ENCODE data around the gene EPHA8.

EPHA8 gene

DNA sequence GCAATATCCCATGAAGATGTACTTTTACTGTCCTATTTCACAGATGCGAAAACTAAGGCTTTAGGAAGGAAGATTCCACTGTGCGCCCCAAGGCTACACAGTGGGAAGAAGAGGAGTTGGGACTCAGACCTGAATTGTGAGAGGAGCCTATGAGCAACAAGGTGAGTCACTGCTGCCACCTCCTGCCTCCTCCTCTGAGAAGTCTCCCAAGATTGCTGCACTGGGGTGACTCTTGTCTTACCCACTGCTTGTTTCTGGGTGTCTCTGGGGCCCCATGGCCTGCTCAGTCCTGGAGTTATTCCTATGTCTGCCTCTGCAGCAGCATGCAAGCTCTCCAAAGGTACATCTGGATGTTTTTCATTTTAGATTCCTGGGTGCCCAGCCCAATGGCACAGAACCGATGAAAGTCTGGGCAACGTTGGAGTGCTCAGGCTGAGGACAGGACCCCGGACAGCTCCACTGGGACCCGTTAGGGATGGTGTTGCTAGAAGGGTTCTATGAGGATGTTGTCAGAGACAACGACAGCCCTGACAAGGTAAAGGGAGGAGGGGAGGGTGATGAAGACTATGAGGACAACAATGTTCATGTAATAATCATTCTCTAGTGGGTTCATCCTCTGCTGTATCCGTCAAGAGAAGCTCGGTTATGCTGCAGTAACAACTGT lies 62.1 kb downstream of the EPHA8 start:
- no peak for DNase-seq

DNA sequence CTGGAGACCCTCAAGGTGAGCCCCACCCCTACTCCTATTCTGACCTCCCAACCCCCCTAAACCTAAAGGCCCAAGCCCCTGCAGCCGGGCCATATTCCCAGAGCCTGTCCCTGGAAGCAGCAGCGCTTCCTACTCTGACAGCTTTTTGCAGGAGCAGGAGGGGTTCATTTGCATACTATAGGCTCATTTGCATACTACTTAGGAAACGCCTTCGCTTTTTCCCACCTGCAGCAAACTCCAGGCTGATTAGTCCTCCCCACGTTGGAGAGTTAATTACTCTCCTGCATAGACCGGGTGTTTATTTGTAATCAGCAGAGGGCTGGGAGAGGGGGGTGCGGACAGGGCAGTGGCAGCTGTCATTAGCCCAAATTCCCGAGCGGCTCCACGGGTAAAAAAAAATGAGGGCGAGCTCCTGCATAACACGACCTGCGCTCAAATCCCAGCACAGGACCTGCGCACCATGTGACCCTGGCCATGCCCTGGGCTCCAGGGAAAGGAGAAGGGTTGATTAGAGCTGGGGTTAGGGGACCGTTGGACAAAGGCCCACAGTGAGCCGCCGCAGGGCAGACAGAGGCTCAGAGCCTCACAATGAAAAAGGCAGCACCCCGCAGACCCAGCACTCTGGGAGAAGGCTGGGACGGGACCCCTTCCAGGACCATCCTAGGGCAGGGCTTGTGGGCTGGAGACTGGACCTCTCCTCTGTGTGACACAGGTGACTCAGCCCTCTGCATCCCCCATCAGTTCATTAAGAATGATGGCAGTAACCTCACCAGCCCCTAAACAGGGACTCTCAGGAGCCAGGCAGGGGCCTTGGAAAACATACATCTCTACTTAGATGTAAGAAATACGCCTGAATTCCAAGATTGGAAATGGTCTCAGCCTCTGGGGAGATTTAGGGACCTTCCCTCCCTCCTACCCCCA lies 63.2 kb downstream of the EPHA8 start:
- DNase-seq = no peak

DNA sequence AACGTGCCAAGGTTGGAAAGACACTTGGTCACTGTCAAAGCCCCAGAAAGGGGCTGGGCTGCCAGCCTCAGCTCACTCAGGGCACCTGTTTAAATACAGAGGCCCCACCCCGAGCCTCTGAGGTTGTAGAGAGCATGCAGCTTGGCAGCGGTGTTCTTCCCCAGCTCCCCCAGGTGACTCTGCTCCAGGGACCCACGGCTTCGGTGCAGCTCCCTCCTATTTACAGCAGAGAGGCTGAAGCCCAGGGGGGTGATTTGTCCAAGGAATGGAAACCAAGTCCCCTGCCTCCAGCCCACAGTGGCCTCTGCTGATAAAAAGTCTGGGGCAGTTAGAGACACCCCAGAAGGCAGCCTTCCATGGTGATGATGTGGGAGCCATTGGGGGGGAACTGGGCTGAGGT lies 64.0 kb downstream of the EPHA8 start:
- DNase-seq = no peak

DNA sequence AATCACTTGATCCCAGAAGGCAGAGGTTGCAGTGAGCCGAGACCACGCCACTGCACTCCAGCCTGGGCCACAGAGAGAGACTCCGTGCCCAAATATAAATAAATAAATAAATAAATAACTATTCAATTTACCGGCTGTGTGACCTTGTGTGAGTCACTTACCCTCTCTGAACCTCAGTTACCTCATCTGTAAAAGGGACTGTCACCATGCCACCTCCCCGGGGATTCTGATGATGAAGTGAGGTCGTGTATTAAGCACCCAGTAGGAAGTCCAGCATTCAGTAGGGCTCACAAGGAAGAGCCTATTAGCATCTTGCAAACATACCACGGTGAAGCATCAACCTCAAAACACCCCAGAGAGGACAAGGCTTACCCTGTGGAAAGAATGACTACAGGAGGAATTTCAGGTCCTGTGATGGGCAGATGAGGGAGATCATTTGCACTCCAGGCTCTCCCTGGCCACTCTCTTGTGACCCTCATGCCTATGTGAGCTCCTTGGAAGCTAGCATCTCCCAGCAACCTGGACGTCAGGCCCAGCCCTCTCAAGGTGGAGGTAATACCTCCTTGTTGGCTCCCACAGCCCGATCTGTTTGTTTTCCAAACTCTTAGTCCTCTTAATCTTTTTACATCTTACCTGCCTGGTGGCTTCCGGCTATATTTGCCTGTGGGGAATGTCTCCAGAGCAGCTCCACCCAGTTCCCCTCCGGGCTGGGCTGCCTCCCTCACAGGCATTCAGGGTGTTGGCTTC lies 65.6 kb downstream of the EPHA8 start:
- no peak for DNase-seq

DNA sequence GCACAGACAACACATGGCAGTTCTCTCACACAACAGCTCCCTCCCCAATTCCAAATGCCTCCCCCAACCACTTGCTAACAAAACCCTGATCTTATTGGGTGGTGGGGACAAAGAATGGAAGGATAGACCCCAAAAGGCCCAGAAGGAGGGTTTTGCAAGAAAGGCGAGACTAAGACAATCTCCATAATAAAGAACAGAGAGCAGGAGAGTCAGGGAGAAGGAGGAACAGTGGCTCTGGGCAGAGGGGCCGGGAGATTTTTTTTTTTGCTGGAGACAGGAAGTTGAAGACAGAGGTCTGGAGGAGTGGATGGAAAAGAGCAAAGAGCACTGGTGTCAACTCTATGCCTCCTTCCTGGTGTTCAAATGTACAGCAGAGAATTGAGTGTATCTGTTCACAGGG lies 66.6 kb downstream of the EPHA8 start:
- no peak for DNase-seq

DNA sequence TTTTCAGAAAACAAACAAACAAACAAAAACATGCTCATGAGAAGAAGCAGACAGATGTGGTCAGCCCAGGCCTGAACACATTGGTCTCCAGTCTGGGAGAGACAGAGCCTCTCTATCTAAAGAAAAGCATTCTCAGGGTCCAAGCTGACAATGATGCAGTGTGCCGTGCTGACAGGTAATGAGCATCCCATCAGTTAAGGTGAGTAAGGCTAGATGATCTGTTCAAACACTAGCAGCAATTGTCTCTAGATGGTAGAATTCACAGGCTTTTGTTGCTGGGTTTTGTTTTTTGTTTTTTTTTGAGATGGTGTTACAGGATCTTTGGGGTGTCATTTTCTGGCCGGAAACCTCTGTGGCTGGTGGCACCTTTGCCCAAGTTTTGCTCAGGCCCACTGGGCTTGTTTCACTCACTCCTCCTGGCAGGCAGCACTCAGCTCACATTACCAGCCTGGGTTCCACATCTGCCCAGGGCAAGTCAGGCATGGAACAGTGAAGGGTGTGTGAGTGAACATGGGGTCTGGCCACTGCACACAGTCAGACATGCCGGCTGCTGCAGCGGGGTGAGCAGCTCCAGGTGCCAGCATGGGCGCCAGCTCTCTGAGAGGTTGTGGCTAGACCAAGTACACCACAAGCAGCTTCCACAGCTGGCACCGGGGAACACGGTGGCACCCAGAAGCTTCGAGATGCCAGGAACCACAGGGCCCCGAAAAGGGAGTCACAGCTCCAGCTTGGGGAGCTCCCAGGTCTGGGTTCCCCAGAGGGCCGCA lies 70.6 kb downstream of the EPHA8 start:
- DNase-seq = no peak

DNA sequence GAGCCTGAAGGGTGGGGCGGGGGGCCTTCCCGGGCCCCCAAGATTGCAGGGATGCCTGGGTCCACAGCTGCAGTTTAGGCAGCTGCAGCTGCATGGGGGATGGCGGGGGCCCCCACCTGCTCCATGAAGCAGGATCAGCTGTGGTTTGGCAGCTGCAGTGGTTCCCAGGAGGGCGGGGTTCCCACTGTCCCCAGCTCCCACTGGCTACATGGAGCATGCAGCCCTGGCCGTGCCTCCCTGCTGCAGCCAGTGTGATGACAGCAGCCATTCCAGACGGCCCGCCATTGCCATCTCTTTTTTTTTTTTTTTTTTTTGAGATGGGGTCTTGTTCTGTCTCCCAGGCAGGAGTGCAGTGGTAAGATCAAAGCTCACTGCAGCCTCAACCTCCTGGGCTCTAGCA lies 72.1 kb downstream of the EPHA8 start:
- no peak for DNase-seq

DNA sequence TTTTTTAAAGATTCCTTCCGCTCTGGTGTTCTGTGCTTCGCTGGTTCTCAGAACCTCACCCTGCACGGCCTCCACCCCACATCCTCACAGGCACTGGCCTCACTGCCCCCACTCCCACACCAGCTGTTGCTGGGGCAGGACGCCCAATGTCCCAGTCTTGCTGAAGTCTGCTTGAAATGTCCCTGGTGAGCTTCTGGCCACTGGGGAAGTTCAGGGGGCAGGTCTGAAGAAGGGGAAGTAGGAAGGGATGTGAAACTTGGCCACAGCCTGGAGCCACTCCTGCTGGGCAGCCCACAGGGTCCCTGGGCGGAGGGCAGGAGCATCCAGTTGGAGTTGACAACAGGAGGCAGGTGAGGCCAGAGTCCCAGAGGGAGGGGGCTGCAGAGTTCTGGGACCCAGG lies 73.1 kb downstream of the EPHA8 start, which contains the start of gene C1QA:
Gene C1QA (plus strand): TSS at position 276 of the 400 bp plus-strand sequence. CDS start 989 bp downstream, outside the sequence.
- DNase-seq = no peak

DNA sequence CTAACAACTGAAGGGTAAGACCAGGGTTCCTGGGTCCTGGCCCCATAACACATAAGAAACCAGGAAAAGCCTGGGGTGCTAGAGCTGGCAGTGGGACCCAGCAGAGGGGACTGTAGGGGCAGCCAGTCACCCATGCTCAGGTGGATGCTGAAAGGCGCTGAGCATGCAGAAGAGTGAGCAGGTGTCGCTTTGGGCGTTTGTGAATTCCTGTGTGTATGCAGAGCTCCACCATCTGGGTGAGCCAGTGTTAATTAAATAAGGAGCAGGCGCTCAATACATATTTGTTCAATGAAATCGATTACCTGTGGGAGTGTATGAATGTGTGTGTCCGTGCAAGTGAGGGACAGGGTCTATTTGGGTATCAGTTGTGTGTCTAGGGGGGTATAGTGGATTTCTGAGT lies 73.6 kb downstream of the EPHA8 start:
- DNase-seq = no peak

DNA sequence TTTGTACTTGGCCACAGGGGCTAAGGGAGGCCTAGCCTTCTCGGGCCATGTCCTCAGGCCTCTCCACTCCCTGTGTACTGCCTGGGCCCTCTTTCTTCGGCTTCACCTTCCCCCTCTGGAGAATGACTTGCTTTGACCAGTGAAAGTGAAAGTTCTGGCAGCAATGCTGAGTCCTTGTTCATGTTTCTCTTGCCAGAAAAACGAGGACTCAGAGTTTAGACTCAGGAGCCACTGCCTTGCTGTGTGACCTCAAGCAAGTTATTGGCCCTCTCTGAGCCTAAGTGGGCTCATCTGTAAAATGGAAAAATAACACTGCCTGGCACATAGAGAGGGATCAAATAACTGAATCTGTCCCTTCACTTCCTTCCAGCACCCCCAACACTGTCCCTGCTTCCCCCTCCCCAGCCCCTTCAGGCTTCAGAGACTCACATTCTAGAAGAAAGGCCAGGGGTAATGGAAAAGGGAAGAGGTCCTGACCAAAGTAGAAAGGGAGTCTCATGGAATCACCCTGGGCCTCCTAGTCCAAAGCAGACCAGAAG lies 74.7 kb downstream of the EPHA8 start:
- no peak for DNase-seq

DNA sequence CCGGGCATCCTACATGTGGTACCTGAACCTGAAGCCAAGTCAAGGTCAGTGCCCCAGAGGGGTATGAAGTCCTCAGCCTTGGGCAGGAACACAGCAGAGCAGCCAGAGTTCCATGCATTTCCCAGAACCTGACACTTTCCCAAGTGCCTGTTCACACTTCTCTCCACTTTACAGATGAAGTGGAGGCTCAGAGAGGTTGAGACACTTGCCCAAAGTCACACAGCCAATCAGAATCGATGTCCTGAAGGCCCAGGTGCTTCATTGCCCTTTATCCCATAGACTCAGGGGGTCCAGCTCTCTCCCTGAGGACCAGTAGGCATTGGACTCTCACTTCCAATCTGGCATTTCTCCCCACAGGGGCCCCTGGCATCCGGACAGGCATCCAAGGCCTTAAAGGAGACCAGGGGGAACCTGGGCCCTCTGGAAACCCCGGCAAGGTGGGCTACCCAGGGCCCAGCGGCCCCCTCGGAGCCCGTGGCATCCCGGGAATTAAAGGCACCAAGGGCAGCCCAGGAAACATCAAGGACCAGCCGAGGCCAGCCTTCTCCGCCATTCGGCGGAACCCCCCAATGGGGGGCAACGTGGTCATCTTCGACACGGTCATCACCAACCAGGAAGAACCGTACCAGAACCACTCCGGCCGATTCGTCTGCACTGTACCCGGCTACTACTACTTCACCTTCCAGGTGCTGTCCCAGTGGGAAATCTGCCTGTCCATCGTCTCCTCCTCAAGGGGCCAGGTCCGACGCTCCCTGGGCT lies 75.4 kb downstream of the EPHA8 start:
- DNase-seq = no peak

DNA sequence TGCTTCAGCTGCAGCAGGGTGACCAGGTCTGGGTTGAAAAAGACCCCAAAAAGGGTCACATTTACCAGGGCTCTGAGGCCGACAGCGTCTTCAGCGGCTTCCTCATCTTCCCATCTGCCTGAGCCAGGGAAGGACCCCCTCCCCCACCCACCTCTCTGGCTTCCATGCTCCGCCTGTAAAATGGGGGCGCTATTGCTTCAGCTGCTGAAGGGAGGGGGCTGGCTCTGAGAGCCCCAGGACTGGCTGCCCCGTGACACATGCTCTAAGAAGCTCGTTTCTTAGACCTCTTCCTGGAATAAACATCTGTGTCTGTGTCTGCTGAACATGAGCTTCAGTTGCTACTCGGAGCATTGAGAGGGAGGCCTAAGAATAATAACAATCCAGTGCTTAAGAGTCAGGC lies 76.0 kb downstream of the EPHA8 start:
- DNase-seq = no peak

DNA sequence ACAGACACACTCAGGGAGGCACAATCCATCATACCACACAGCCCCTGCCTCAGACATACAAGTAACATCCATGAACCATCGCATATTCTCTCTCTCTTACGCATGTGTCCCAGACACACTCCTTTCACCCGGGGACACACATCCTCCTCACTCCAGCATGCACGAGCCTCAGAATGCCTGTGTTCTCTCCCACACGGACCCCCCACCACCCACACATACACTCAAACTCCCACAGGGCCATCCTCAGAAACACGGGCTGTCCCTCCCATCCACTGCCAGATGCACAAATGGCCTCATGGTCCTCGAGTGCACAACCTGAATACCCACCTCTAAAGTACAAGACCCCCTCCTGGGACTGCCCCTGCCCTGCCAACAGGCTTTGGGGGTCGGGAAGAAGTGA lies 78.0 kb downstream of the EPHA8 start:
- no peak for DNase-seq

DNA sequence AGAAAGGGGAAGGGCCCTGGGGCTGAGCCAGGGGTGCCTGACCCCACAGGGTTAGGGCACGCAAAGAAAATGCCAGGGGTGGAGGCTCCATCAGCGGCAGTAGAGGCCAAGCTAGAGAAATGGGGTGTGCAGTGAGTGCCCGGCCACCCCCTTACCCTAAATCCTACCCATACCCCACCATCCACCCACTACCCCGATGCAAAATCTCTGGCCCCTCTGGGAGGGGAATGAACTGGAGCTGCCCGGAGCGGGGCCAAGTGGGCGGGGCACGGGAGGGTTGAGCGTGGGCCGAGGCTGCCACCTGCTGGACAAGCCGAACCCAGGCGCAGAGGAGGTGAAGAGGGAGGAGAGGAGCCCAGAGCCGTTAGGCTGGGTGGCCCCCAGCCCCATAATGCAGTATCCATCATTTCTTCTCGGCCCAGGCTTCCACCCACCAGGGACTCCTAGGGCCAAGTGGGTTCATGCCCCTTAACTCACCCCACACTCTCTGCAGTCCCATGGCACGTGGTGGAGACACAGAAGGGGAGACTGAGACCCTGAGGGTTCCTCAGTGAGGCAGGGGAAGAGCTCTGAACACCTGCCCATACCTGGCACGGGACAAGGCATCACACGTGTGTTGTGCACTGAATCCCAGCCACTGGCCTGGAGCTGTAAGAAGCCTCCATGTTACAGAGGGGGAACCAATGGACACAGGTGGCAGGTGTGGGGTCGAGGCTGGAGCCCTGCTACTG lies 78.8 kb downstream of the EPHA8 start:
- no peak for DNase-seq

DNA sequence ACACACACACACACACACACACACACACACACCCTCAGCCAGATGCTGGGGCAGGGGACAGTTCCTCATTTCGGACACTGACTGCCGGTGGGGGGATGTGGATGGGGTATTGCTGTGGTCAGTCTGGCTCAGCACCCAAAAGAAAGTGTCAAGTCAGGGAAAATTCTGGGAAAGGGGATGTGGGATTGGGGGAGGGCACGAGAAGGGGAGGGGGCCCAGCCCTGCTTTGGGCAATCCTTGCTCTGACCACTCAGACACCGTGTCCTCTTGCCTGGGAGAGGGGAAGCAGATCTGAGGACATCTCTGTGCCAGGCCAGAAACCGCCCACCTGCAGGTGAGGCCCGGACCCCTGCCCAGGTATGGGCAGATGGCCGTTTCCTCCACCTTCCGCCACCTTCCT lies 80.1 kb downstream of the EPHA8 start, which contains the start of gene C1QC:
Gene C1QC (plus strand): TSS at position 253 of the 400 bp plus-strand sequence. CDS start 391 bp downstream, outside the sequence.
- no peak for DNase-seq

DNA sequence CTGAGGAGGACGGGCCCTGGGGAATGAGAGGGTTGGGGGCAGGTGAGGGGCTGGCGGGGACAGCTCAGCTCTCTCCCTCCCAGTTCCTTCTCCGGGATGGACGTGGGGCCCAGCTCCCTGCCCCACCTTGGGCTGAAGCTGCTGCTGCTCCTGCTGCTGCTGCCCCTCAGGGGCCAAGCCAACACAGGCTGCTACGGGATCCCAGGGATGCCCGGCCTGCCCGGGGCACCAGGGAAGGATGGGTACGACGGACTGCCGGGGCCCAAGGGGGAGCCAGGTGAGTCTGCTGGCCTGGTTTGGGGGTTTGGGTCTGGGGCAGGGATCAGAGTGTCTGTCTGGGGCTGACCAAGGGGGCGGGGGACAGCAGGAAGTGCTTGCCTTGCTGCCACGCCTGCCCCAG lies 80.6 kb downstream of the EPHA8 start:
- no peak for DNase-seq

DNA sequence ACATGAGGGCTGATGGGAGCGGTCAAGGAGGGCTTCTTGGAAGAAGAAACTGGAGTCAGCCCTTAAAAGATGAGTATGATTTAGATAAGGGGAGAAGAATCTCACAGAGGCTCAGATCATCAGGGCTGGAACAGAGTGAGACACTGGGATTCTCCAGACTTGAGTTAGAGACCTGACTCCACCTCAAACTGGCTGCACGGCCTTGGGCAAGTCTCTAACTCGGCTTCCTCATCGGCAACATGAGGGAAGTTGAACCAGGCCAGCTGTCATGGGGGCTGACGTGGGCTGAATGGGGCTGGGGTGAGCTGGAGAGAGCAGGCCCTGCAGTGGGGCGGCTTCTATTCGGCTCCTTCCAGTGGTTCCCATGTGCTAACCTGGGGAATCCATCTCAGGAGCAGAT lies 82.6 kb downstream of the EPHA8 start:
- no peak for DNase-seq

DNA sequence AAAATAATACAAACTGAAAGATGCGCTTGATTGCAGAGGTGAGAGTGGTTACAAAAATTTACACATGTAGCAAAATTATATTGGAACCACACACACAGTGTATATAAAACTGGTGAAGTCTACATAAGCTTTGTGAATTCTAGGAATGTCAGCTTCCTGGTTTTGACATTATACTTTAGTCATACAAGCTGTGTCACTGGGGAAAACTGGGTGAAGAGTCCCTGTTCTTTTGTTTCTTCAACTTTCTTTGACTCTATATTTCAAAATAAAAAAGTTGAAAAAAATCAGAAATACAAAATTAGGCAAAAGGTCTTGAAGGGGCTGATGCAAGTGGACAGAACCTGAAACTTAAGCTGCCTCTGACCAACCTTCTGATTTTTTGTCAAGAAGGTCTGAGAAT lies 83.1 kb downstream of the EPHA8 start:
- no peak for DNase-seq

DNA sequence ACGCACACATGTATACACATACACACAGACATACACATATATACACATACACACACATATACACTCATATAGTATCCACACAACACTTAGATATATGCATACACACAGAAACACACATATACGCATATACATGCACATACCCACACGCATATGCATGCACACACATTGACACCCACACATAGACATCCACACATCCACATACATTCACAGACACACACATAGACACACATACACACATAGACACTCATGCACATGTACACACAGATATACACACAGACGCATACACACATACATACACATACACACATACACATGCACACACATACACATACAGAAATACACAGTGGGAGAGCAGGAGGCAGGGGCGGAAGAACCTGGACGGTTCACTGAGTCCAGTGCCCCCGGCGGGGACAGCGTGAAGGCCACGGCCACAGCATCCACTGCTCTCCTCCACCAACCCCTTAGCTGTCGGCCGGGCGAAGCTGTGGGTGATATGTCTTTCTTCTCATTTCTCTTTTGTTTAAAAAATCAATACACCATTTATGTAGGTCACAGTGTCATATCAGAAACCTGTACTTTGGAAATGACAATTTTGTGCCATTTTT lies 86.9 kb downstream of the EPHA8 start:
- no peak for DNase-seq
